TTC549 (cell line): ENCODE data around the gene C20orf96.
"Not testable (repeated sequence)": the region's sequence is repeated elsewhere in the genome, so short reads cannot be mapped to it uniquely, and the experiment has no call there.

Experiments used
- FAIRE-seq: peaks from 2 replicates; lab custom pipeline; 2012; peaks lifted over from hg19 to GRCh38; lab: Jason Lieb, UNC

The C20orf96 gene

GRCh38 chr20:235891-236290 lies 54.7 kb downstream of the C20orf96 start:
- no peak for FAIRE-seq

GRCh38 chr20:227439-228105 lies 63.0 kb downstream of the C20orf96 start:
- no peak for FAIRE-seq

- no peak for FAIRE-seq
These were observed 63.6 kb downstream of the C20orf96 start, which contains the start of gene DEFB129 for GRCh38 chr20:226958-227357. Gene DEFB129, plus strand, starts transcription at chr20:227258. Its CDS starts 31 bp downstream, at chr20:227289.

DNA sequence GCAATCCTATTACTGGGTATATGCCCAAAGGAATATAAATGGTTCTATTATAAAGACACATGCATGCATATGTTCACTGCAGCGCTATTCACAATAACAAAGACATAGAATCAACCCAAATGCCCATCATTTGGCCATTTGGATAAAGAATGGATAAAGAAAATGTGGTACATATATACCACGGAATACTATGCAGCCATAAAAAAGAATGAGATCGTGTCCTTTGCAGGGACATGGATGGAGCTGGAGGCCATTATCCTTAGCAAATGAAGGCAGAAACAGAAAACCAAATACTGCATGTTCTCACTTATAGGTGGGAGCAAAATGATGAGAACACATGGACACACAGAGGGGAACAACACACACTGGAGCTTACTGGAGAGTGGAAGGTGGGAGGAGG lies 64.7 kb downstream of the C20orf96 start:
- not testable (repeated sequence) for FAIRE-seq

DNA sequence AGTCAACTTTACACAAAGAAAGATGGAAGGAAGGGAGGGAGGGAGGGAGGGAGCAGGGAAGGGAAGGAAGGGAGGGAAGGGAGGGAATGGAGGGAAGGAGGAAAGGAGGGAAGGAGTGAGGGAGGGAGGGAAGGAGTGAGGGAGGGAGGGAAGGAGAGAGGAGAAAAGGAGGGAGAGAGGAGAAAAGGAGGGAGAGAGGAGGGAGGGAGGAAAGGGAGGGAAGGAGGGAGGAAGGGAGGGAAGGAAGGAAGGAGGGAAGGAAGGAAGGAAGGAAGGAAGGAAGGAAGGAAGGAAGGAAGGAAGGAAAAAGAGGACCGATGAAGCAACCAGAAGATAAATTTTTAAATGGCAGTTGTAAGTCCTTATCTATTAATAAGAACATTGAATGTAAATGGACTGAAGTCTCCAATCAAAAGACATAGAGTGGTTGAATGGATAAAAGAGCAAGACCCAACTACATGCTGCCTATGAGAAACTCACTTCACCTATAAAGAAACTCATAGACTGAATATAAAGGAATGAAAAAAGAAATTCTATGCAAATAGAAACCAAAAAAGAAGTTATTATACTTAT lies 69.2 kb downstream of the C20orf96 start:
- no peak for FAIRE-seq
